LNCaP clone FGC (cell line): ENCODE measurements around the gene RTN3.
"Not testable (repeated sequence)": the region's sequence is repeated elsewhere in the genome, so short reads cannot be mapped to it uniquely, and the experiment has no call there.

Experiments used
- DNase-seq: peaks from one replicate; pipeline ENCODE4 v3.0.0-alpha.2; 2011; ENCODE audit warnings: low read depth
- H3K4me3 ChIP-seq: 2 replicates; pipeline ENCODE4 v1.5.1; 2011; ENCODE audit warnings: mild to moderate bottlenecking, low read depth, low read length, control low read depth
- CTCF ChIP-seq: IDR thresholded peaks from 2 replicates; pipeline ENCODE4 v1.5.1; 2012; ENCODE audit warnings: mild to moderate bottlenecking; ENCODE audit not compliant: control insufficient read depth, insufficient read depth; ENCODE audit errors: extremely low read depth

The RTN3 gene

GRCh38 chr11:63767565-63768236 is 86.4 kb downstream of the RTN3 start:
- no peak for TF ChIP-seq CTCF
- DNase-seq, result no peak
- peak overlapping the region; percentile 57 for H3K4me3 ChIP-seq

GRCh38 chr11:63768237-63769041 is 87.1 kb downstream of the RTN3 start, which contains the start of gene ZFTA:
Gene ZFTA, minus strand, starts transcription at chr11:63768775. Its CDS starts 153 bp downstream, at chr11:63768622.
- peak within 1 kb of the TSS; percentile 57 for H3K4me3 ChIP-seq
- TF ChIP-seq CTCF, result peak; percentile 68
- no peak for DNase-seq

GRCh38 chr11:63769042-63769713 is 87.9 kb downstream of the RTN3 start:
- no peak for DNase-seq
- peak overlapping the region; percentile 57 for H3K4me3 ChIP-seq
- no peak for TF ChIP-seq CTCF

GRCh38 chr11:63769714-63770455 is 88.6 kb downstream of the RTN3 start:
- no peak overlapping the region for H3K4me3 ChIP-seq
- no peak for DNase-seq
- TF ChIP-seq CTCF, result no peak

GRCh38 chr11:63770763-63771162 is 89.5 kb downstream of the RTN3 start:
- TF ChIP-seq CTCF, result no peak
- no peak overlapping the region for H3K4me3 ChIP-seq
- DNase-seq, result no peak

GRCh38 chr11:63771741-63772318 is 90.5 kb downstream of the RTN3 start:
- DNase-seq, H3K4me3 ChIP-seq: not testable (repeated sequence)
